Measurements from ENCODE around the gene FBXO42.

DNA sequence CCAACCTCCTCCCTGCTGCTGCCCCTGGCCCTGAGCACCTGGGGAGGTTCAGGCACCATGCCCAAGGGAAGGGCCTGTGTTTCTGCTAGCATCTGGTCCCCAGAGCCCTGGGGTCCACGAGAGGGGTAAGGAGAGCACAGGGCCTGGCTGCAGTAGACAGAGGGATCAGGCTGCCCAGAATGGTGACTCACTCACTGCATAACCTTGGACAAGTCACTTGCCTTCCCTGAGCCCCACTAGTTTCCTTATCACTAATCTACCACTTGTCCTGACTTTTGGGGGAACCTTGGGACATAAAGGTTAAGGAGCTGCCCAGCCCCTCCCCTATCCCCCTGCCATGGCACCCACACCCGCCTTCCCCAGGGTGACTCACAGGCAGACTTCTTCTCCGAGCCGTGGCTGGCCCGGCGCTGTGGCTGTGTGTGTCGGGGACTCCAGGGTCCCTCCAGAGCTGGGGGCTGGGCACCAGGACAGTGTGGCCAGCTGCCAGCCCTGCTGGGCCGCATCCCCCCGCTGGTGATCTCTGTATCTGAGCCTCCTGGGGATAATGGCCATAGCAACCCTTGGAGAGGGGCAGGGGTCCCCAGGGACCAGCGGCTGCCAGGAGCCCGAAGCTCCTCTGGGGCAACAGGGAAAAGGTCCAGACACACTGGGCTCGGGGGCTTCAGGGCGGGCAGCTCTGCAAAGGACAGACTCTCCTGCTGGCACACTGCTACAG, 143.9 kb downstream of the FBXO42 start:
- TF ChIP-seq, protein P1, sequence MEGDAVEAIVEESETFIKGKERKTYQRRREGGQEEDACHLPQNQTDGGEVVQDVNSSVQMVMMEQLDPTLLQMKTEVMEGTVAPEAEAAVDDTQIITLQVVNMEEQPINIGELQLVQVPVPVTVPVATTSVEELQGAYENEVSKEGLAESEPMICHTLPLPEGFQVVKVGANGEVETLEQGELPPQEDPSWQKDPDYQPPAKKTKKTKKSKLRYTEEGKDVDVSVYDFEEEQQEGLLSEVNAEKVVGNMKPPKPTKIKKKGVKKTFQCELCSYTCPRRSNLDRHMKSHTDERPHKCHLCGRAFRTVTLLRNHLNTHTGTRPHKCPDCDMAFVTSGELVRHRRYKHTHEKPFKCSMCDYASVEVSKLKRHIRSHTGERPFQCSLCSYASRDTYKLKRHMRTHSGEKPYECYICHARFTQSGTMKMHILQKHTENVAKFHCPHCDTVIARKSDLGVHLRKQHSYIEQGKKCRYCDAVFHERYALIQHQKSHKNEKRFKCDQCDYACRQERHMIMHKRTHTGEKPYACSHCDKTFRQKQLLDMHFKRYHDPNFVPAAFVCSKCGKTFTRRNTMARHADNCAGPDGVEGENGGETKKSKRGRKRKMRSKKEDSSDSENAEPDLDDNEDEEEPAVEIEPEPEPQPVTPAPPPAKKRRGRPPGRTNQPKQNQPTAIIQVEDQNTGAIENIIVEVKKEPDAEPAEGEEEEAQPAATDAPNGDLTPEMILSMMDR (IDR thresholded peaks at IDR 0.05): no peak
- TF ChIP-seq POLR2A (IDR thresholded peaks at IDR 0.05) (no peak), EP300 (IDR thresholded peaks at IDR 0.05) (no peak), POLR2AphosphoS5 (IDR thresholded peaks at IDR 0.05) (no peak)

Measured in upper lobe of left lung (tissue), 4 donors.